GM12878 (cell line): ENCODE data around the gene OPCML. TPM values are rescaled to one million over a fixed set of nuclear protein-coding genes. Genes with fewer than 3 reads are reported as not detected.

Source experiments
- ATAC-seq: fragments of 200-7000 bp; cut with Tn5 transposase; 3 replicates; pipeline ENCODE4 v1.9.1; 2020; ENCODE audit warnings: mild to moderate bottlenecking, moderate library complexity
- BruUV-seq: library from RNA; stranded (reverse); fragments of 400-500 nt; replicated peaks from 2 replicates; lab custom pipeline; 2021; lab: Mats Ljungman, UMichigan
- CTCF ChIA-PET: fragments of 300-600 bp; sonication (Branson Sonifier 250); formaldehyde crosslinking; extraction: SDS; loops from one replicate; lab custom pipeline; 2021; ENCODE audit warnings: inconsistent platforms; lab: Yijun Ruan, JAX
- POLR2A ChIA-PET: fragments of 350-600 bp; formaldehyde crosslinking; extraction: SDS; loops from one replicate; lab custom pipeline; 2021; ENCODE audit warnings: inconsistent platforms; lab: Charles Lee
- RAD21 ChIA-PET: fragments of 300-600 bp; sonication (Branson Sonifier 250); formaldehyde crosslinking; loops from one replicate; lab custom pipeline; 2023; ENCODE audit warnings: antibody characterized with exemption; ENCODE audit not compliant: unreplicated experiment; lab: Charles Lee
- SMC1A ChIA-PET: fragments of 300-600 bp; sonication (Branson Sonifier 250); formaldehyde crosslinking; loops from one replicate; lab custom pipeline; 2023; ENCODE audit not compliant: unreplicated experiment, uncharacterized antibody; lab: Charles Lee
- DNase-seq: peaks from one replicate; pipeline ENCODE4 v3.0.0-alpha.2; 2011; ENCODE audit warnings: low read depth, low spot score
- FAIRE-seq: peaks from 3 replicates; lab custom pipeline; 2011; peaks lifted over from hg19 to GRCh38; lab: Jason Lieb, UNC
- H2AFZ ChIP-seq: 2 replicates; pipeline ENCODE4 v1.6.0; 2011; ENCODE audit warnings: low read depth, low read length, control low read depth; ENCODE audit not compliant: control insufficient read depth
- H3K27ac ChIP-seq: 2 replicates; pipeline ENCODE4 v1.5.1; 2011; ENCODE audit warnings: control low read depth; ENCODE audit not compliant: control insufficient read depth, insufficient read depth
- H3K27me3 ChIP-seq, 2 experiments: replicated peaks in 1 of 2; 2 replicates each; pipeline versions ENCODE4 v1.6.0 to v1.6.1; 2011; ENCODE audit warnings: low read length in 1 of 2; ENCODE audit not compliant: control insufficient read depth in 2 of 2, insufficient read depth in 2 of 2
- H3K36me3 ChIP-seq, 2 experiments: 2 replicates each; pipeline ENCODE4 v1.5.1; 2011; ENCODE audit warnings: low read length in 1 of 2; ENCODE audit not compliant: control insufficient read depth in 2 of 2, insufficient read depth in 2 of 2
- H3K4me1 ChIP-seq: 2 replicates; pipeline ENCODE4 v1.6.1; 2011; ENCODE audit warnings: mild to moderate bottlenecking, low read length, moderate library complexity, mixed read lengths; ENCODE audit not compliant: control insufficient read depth, insufficient read depth
- H3K4me2 ChIP-seq: 2 replicates; pipeline ENCODE4 v1.6.0; 2011; ENCODE audit warnings: control low read depth; ENCODE audit not compliant: control insufficient read depth, insufficient read depth
- H3K4me3 ChIP-seq: fragments of 200-600 bp; sonication (generic); 2 replicates; pipeline ENCODE4 v1.5.1; 2016
- H3K79me2 ChIP-seq: 2 replicates; pipeline ENCODE4 v1.6.0; 2011; ENCODE audit warnings: low read length; ENCODE audit not compliant: control insufficient read depth, insufficient read depth
- H3K9ac ChIP-seq: 2 replicates; pipeline ENCODE4 v1.8.0; 2011; ENCODE audit warnings: low read length, control low read depth, mixed read lengths; ENCODE audit not compliant: control insufficient read depth, insufficient read depth
- H3K9me3 ChIP-seq: replicated peaks from 3 replicates; pipeline ENCODE4 v1.5.1; 2011; ENCODE audit warnings: mild to moderate bottlenecking, low read length; ENCODE audit not compliant: control insufficient read depth, insufficient read depth
- H4K20me1 ChIP-seq: 2 replicates; pipeline ENCODE4 v1.6.0; 2011; ENCODE audit not compliant: control insufficient read depth, insufficient read depth
- BCL11A ChIP-seq: IDR thresholded peaks from 2 replicates; pipeline ENCODE4 v1.6.1; 2011; ENCODE audit warnings: low read depth, low read length
- BCLAF1 ChIP-seq: fragments of 450-650 bp; IDR thresholded peaks from 2 replicates; pipeline ENCODE4 v1.6.1; 2017; ENCODE audit warnings: antibody characterized with exemption, mild to moderate bottlenecking, moderate library complexity
- CHD1 ChIP-seq: IDR thresholded peaks from 2 replicates; pipeline ENCODE4 v1.6.1; 2012; ENCODE audit warnings: low read depth, low read length, improper control_type of control experiment
- DPF2 ChIP-seq: fragments of 450-650 bp; IDR thresholded peaks from 2 replicates; pipeline ENCODE4 v1.6.1; 2017; ENCODE audit warnings: mild to moderate bottlenecking
- E2F8 ChIP-seq: fragments of 450-650 bp; IDR thresholded peaks from 2 replicates; pipeline ENCODE4 v1.6.1; 2018; ENCODE audit warnings: mild to moderate bottlenecking, low read depth, moderate library complexity; ENCODE audit not compliant: partially characterized antibody
- NBN ChIP-seq: fragments of 450-650 bp; IDR thresholded peaks from 2 replicates; pipeline ENCODE4 v1.6.1; 2016
- NR2C1 ChIP-seq: fragments of 450-650 bp; IDR thresholded peaks from 2 replicates; pipeline ENCODE4 v1.6.1; 2017; ENCODE audit warnings: antibody characterized with exemption, mild to moderate bottlenecking, moderate library complexity
- PKNOX1 ChIP-seq: fragments of 450-650 bp; IDR thresholded peaks from 2 replicates; pipeline ENCODE4 v1.6.1; 2016; ENCODE audit warnings: mild to moderate bottlenecking
- POLR2A ChIP-seq: IDR thresholded peaks from 2 replicates; pipeline ENCODE4 v1.6.1; 2011; ENCODE audit warnings: low read depth, mild to moderate bottlenecking, low read length
- RCOR1 ChIP-seq: conservative IDR thresholded peaks from 2 replicates; pipeline ENCODE4 v1.6.1; 2012; ENCODE audit warnings: low read depth, low read length, improper control_type of control experiment
- SMAD1 ChIP-seq: fragments of 450-650 bp; IDR thresholded peaks from 2 replicates; pipeline ENCODE4 v1.6.1; 2018; ENCODE audit warnings: mild to moderate bottlenecking, low read depth; ENCODE audit not compliant: partially characterized antibody
- TCF3 ChIP-seq: IDR thresholded peaks from 2 replicates; pipeline ENCODE4 v1.6.1; 2012; ENCODE audit warnings: low read depth, mild to moderate bottlenecking, low read length, borderline replicate concordance; ENCODE audit not compliant: insufficient read depth
- YBX1 ChIP-seq: fragments of 450-650 bp; IDR thresholded peaks from 2 replicates; pipeline ENCODE4 v1.6.1; 2016; ENCODE audit warnings: antibody characterized with exemption
- ZBTB33 ChIP-seq: fragments of 450-650 bp; IDR thresholded peaks from 2 replicates; pipeline ENCODE4 v1.6.1; 2017; ENCODE audit warnings: mild to moderate bottlenecking
- WGBS: methylation state at CpG from one replicate; pipeline ENCODE4 v1.1.6; 2016; ENCODE audit warnings: low lambda C conversion rate; ENCODE audit not compliant: insufficient replicate concordance, insufficient coverage; ENCODE audit errors: missing lambda C conversion rate; 5-methylcytosine and 5-hydroxymethylcytosine counted together
- in situ Hi-C: fragments of 300-500 bp; cut with MboI; formaldehyde crosslinking; loops from 9 replicates; pipeline ENCODE4 v1.14.3; 2018; ENCODE audit warnings: mixed read lengths
- intact Hi-C: fragments of 100-400 bp; cut with micrococcal nuclease; formaldehyde crosslinking; loops from one replicate; pipeline ENCODE4 v1.14.2; 2022; ENCODE audit not compliant: unreplicated experiment
- polyA plus RNA-seq, 11 experiments: library from polyadenylated mRNA; depleted of rRNA in 4 of 11; unstranded in 6 of 11; stranded (reverse) in 5 of 11; fragments of >200 nt; fragmentation: Nextera tagmentation in 4 of 11; fragmentation: Illumina TruSeq in 1 of 11; extraction: Ambion mirVana in 4 of 11; extraction: Trizol in 1 of 11; gene quantifications; 1 replicate in 1 of 11; 2 replicates in 10 of 11; pipeline versions ENCODE4 v1.2.1 to v1.2.3, GENCODE V29; 2011 to 2016; ENCODE audit warnings: inconsistent platforms in 2 of 11, missing spikeins in 2 of 11, low read depth in 1 of 11
- total RNA-seq, 4 experiments: library from RNA; depleted of rRNA in 3 of 4; stranded (reverse); fragments of >200 nt in 3 of 4; fragmentation: Illumina TruSeq in 1 of 4; extraction: Trizol in 1 of 4; gene quantifications; 2 replicates each; pipeline versions ENCODE4 v1.2.1 to v1.2.3, GENCODE V29; 2013 to 2021

Gene OPCML
- total and polyA plus RNA-seq, 10 of the 15 experiments (the other 5 are each of a cell fraction or from before 2014, with no cell fraction given) = 0.84 TPM; not detected in 9

GRCh38 chr11:132610216-132610615 is 922.1 kb downstream of the OPCML start:
- no peaks in the 10 kb centered on the region for H3K4me1 ChIP-seq
- FAIRE-seq = no peak
- CTCF ChIA-PET = no interaction called here
- BruUV-seq = no TSS peak
- H3K4me2 ChIP-seq = no peak overlapping the region
- H3K9me3 ChIP-seq = no peaks in the 10 kb centered on the region
- in situ Hi-C loops = no loop called here
- no peaks in the 10 kb centered on the region for H3K79me2 ChIP-seq
- no peak for DNase-seq
- no peaks in the 10 kb centered on the region for H3K36me3 ChIP-seq
- RAD21 ChIA-PET = no interaction called here
- no peak overlapping the region for H2AFZ ChIP-seq
- no peak overlapping the region for H3K9ac ChIP-seq
- TF ChIP-seq DPF2 = no peak
- TF ChIP-seq ZBTB33 = no peak
- TF ChIP-seq NBN = no peak
- TF ChIP-seq BCL11A = no peak
- no peak for TF ChIP-seq E2F8
- no peak for TF ChIP-seq BCLAF1
- TF ChIP-seq NR2C1 = no peak
- no peak for TF ChIP-seq POLR2A
- no peak for TF ChIP-seq RCOR1
- no peak for TF ChIP-seq YBX1
- no peak for TF ChIP-seq CHD1
- TF ChIP-seq SMAD1 = no peak
- TF ChIP-seq TCF3 = no peak
- TF ChIP-seq PKNOX1 = no peak
- H3K27ac ChIP-seq = no peak overlapping the region
- H3K27me3 ChIP-seq = 0 out of 4 replicates have a peak, but pooled peaks cover 0 to 1% of the 10 kb centered on the region in 2 experiments
- H4K20me1 ChIP-seq = no peaks in the 10 kb centered on the region
- WGBS = 65% methylated on average over 8 of the region's 8 CpGs
- no peak overlapping the region for H3K4me3 ChIP-seq
- no peak for ATAC-seq
- intact Hi-C loops = no loop called here
- POLR2A ChIA-PET = no interaction called here
- SMC1A ChIA-PET = no interaction called here
